Natural killer cell (primary cell): Measurements from ENCODE around the gene PHKB. TPM values are rescaled to one million over a fixed set of nuclear protein-coding genes. Genes with fewer than 3 reads are reported as not detected.

ENCODE experiments used
- ATAC-seq, 3 donors: fragments of 150-1000 bp in 2 of 3; fragments of 200-7000 bp in 1 of 3; cut with Tn5 transposase; 1 replicate in 1 of 3; 2 replicates in 2 of 3; pipeline ENCODE4 v1.10.0; 2021; ENCODE audit warnings: mild to moderate bottlenecking in 2 of 3, moderate library complexity in 2 of 3
- DNase-seq, 2 donors: peaks; one replicate each; pipeline versions ENCODE4 v3.0.0 to v3.0.0-alpha.2; 2013 to 2021; ENCODE audit warnings: mixed read lengths in 1 of 2
- H3K27ac ChIP-seq: one replicate; pipeline ENCODE4 v1.5.1; 2013; ENCODE audit warnings: mild to moderate bottlenecking, low read length
- H3K27me3 ChIP-seq: one replicate; pipeline ENCODE4 v1.6.1; 2013; ENCODE audit warnings: low read length; ENCODE audit not compliant: control insufficient read depth, insufficient read depth
- H3K36me3 ChIP-seq: one replicate; pipeline ENCODE4 v1.6.1; 2013; ENCODE audit warnings: low read length; ENCODE audit not compliant: control insufficient read depth, insufficient read depth
- H3K4me1 ChIP-seq: one replicate; pipeline ENCODE4 v1.6.1; 2013; ENCODE audit warnings: low read length; ENCODE audit not compliant: control insufficient read depth, insufficient read depth
- H3K4me3 ChIP-seq: one replicate; pipeline ENCODE4 v1.5.1; 2013; ENCODE audit warnings: low read length
- H3K9me3 ChIP-seq: one replicate; pipeline ENCODE4 v1.6.1; 2013; ENCODE audit warnings: low read length; ENCODE audit not compliant: control insufficient read depth, insufficient read depth
- H3K27ac Mint-ChIP-seq, 2 donors: one replicate each; pipeline ENCODE4 v1.8.0; 2022; ENCODE audit warnings: mild to moderate bottlenecking in 2 of 2, mixed read lengths in 2 of 2, moderate library complexity in 1 of 2
- H3K27me3 Mint-ChIP-seq, 2 donors: one replicate each; pipeline ENCODE4 v1.8.0; 2022; ENCODE audit warnings: low read depth in 2 of 2, mixed read lengths in 2 of 2
- H3K36me3 Mint-ChIP-seq: one replicate; pipeline ENCODE4 v1.8.0; 2022; ENCODE audit warnings: mixed read lengths
- H3K4me1 Mint-ChIP-seq, 2 donors: one replicate each; pipeline ENCODE4 v1.8.0; 2022; ENCODE audit warnings: mixed read lengths in 2 of 2
- H3K4me3 Mint-ChIP-seq: one replicate; pipeline ENCODE4 v1.8.0; 2022; ENCODE audit warnings: mild to moderate bottlenecking, moderate library complexity, mixed read lengths
- H3K9me3 Mint-ChIP-seq, 2 donors: one replicate each; pipeline ENCODE4 v1.8.0; 2022; ENCODE audit warnings: mixed read lengths in 2 of 2
- WGBS: methylation state at CpG from one replicate; pipeline ENCODE4 v1.1.7; 2013; ENCODE audit warnings: missing lambda C conversion rate; ENCODE audit not compliant: insufficient coverage; 5-methylcytosine and 5-hydroxymethylcytosine counted together
- intact Hi-C: fragments of 100-400 bp; cut with micrococcal nuclease; formaldehyde crosslinking; loops from one replicate; pipeline ENCODE4 v1.14.2; 2022
- total RNA-seq, 4 donors: library from RNA; stranded (reverse); fragments of 120-200 nt in 1 of 4; gene quantifications; one replicate each; pipeline versions ENCODE4 v1.2.3 to v1.2.4, GENCODE V29; 2013 to 2022
- TF ChIP-seq, protein P1 (sequence below): fragments of 200-600 bp; IDR thresholded peaks from one replicate; pipeline ENCODE4 v1.8.0; 2022; ENCODE audit warnings: antibody characterized with exemption

PHKB gene
- total RNA-seq = 10 to 100 TPM; 54.4 to 64.0 (median 58.5) TPM
- 141 TPM for total RNA-seq (2013)

DNA sequence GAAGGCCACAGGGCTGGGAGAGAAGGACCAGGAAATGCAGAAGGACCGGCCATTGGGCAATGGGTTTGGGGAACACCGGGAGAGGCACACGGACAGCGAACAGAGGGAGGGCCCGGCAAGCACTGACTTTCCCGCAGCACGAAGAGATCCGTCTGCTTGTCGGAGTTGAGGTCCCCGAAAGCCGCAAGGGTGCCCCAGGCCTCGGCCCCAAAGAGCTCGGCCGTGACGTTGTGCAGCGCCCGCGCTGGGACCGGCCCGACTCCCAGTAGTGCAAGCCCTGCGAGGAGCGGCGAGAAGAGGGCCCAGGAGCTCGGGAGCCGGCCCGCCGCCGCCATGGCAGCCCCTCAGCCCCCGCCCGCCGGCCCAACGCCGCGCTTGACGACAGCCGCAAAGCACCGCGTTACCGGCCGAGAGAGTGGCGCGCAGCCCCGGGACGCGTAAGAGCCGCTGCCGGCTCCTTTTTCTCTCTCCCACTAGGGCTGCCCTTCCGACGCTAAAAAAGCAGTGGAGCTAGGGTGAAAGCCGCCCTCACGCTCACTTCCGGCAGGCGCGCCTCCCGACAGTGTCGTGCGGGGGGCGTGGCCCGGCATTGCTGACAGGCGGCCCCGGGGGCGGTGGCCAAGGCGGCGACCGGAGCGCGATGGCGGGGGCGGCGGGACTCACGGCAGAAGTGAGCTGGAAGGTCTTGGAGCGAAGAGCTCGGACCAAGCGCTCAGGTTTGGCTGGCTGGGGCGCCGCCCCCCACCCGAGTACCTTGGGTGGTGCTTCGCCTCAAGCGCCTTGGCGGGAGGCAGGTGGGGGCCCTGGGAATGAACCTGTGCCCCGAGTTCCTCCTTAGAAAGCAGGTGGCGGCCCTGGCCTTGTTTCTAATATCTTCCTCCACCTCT lies at the start of gene PHKB, which contains the start of gene ITFG1:
PHKB (plus strand) TSS at position 621 of the 887 bp plus-strand sequence; CDS start at position 641, 20 bp downstream.
ITFG1 (minus strand) TSS at position 353 of the 887 bp plus-strand sequence; CDS start at position 335, 18 bp downstream.
- Histone ChIP-seq H3K36me3 (peaks cover 7% of the 10 kb centered on the region), H3K9me3 (no peaks in the 10 kb centered on the region), H3K27ac (peak within 1 kb of the TSS; percentile 96), H3K4me1 (peaks cover 22% of the 10 kb centered on the region), H3K4me3 (peak within 1 kb of the TSS; percentile 95), H3K27me3 (no peaks in the 10 kb centered on the region)
- H3K36me3 Mint-ChIP-seq = peaks cover 4% of the 10 kb centered on the region
- TF ChIP-seq, protein P1, sequence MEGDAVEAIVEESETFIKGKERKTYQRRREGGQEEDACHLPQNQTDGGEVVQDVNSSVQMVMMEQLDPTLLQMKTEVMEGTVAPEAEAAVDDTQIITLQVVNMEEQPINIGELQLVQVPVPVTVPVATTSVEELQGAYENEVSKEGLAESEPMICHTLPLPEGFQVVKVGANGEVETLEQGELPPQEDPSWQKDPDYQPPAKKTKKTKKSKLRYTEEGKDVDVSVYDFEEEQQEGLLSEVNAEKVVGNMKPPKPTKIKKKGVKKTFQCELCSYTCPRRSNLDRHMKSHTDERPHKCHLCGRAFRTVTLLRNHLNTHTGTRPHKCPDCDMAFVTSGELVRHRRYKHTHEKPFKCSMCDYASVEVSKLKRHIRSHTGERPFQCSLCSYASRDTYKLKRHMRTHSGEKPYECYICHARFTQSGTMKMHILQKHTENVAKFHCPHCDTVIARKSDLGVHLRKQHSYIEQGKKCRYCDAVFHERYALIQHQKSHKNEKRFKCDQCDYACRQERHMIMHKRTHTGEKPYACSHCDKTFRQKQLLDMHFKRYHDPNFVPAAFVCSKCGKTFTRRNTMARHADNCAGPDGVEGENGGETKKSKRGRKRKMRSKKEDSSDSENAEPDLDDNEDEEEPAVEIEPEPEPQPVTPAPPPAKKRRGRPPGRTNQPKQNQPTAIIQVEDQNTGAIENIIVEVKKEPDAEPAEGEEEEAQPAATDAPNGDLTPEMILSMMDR = no peak
- H3K9me3 Mint-ChIP-seq = no peaks in the 10 kb centered on the region
- peak within 1 kb of the TSS; percentile 89 to 96 for H3K27ac Mint-ChIP-seq
- H3K27me3 Mint-ChIP-seq = no peaks in the 10 kb centered on the region
- under 1% methylated on average over 82 of the region's 82 CpGs for WGBS
- H3K4me3 Mint-ChIP-seq = peak within 1 kb of the TSS; percentile 98
- DNase-seq (peak; percentile 96 to 97), ATAC-seq (peak; percentile 89 to 99 (median 92))
- intact Hi-C loops = loop anchor here (1.0 kb wide), 1 partner anchor 182 kb away; no protein-coding TSS in a partner anchor
- H3K4me1 Mint-ChIP-seq = peaks cover 43 to 61% of the 10 kb centered on the region in 2 donors

DNA sequence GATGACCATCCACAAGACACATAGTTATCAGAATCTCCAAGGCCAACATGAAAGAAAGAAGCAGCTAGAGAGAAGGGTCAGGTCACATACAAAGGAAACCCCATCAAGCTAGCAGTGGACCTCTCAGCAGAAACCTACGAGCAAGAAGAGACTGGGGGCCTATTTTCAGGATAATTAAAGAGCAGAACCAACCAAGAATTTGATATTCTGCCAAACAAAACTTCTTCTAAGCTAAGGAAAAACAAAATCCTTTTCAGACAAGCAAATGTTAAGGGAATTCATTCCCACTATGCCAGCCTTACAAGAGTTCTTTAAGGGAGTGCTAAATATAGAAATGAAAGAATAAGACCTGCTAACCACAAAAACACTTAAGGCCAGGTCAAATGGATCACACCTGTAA lies 48.1 kb upstream of the PHKB start:
- intact Hi-C loops = no loop called here
- peaks cover 10% of the 10 kb centered on the region for H3K4me1 ChIP-seq
- WGBS = 100% methylated on average over 1 of the region's 1 CpG
- peaks cover 2% of the 10 kb centered on the region for H3K36me3 ChIP-seq
- no peak overlapping the region for H3K27ac Mint-ChIP-seq
- TF ChIP-seq, protein P1 = no peak
- ATAC-seq (no peak), DNase-seq (no peak)
- H3K9me3 Mint-ChIP-seq = no peaks in the 10 kb centered on the region
- no peaks in the 10 kb centered on the region for H3K27me3 Mint-ChIP-seq
- H3K4me3 Mint-ChIP-seq = no peak overlapping the region
- no peak overlapping the region for H3K27ac ChIP-seq
- H3K4me1 Mint-ChIP-seq = peaks cover 29 to 32% of the 10 kb centered on the region in 2 donors
- no peaks in the 10 kb centered on the region for H3K36me3 Mint-ChIP-seq
- H3K27me3 ChIP-seq = no peaks in the 10 kb centered on the region
- no peaks in the 10 kb centered on the region for H3K9me3 ChIP-seq
- H3K4me3 ChIP-seq = no peak overlapping the region

DNA sequence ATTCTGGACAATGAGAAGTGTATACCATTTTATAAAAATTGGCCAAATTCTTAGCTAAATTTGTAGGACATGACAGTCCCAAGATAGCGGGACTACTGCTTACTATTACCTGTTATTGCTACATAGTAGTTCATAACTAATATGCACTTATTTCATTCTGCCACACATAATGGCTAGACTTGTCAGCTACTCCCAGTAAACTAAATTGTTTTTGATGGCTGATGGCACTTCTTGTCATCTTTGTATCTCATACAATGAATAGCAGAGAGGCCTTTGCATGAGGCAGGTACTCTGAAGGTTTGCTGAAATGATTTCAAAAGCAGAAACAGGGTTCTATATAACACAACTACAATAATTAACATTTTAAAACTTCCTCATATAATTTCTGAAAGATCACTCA lies 44.3 kb upstream of the PHKB start:
- H3K9me3 ChIP-seq = no peaks in the 10 kb centered on the region
- Mint-ChIP-seq H3K9me3 (no peaks in the 10 kb centered on the region), H3K27ac (peak overlapping the region; percentile 4 to 19), H3K27me3 (no peaks in the 10 kb centered on the region), H3K4me3 (no peak overlapping the region), H3K4me1 (peaks cover 13 to 16% of the 10 kb centered on the region in 2 donors), H3K36me3 (no peaks in the 10 kb centered on the region)
- TF ChIP-seq, protein P1 = no peak
- H3K4me3 ChIP-seq = no peak overlapping the region
- no peak for ATAC-seq
- 91% methylated on average over 1 of the region's 1 CpG for WGBS
- intact Hi-C loops = no loop called here
- DNase-seq = no peak
- no peaks in the 10 kb centered on the region for H3K27me3 ChIP-seq
- no peaks in the 10 kb centered on the region for H3K4me1 ChIP-seq
- no peak overlapping the region for H3K27ac ChIP-seq
- peaks cover 2% of the 10 kb centered on the region for H3K36me3 ChIP-seq
